Transverse colon (tissue), 4 donors: ENCODE results near the gene RITA1. TPM values are rescaled to one million over a fixed set of nuclear protein-coding genes. Genes with fewer than 3 reads are reported as not detected.

Source experiments
- DNase-seq: peaks from one replicate; pipeline ENCODE4 v3.0.0-alpha.2; 2019
- H3K27ac ChIP-seq, 4 donors: fragments of 200-600 bp; sonication (generic); 2 replicates each; pipeline ENCODE4 v1.5.1; 2016 to 2018; ENCODE audit warnings: inconsistent platforms in 4 of 4
- H3K27me3 ChIP-seq: fragments of 200-600 bp; sonication (generic); 2 replicates; pipeline ENCODE4 v1.5.1; 2017; ENCODE audit warnings: inconsistent platforms
- H3K36me3 ChIP-seq, 4 donors: fragments of 200-600 bp; sonication (generic); 2 replicates each; pipeline ENCODE4 v1.5.1; 2017 to 2019; ENCODE audit warnings: inconsistent platforms in 4 of 4
- H3K4me1 ChIP-seq, 4 donors: fragments of 200-600 bp; sonication (generic); 2 replicates each; pipeline ENCODE4 v1.5.1; 2017 to 2020; ENCODE audit warnings: inconsistent platforms in 4 of 4
- H3K4me3 ChIP-seq, 4 donors: fragments of 200-600 bp; sonication (generic); 1 replicate in 1 of 4; 2 replicates in 3 of 4; pipeline versions ENCODE4 v1.5.1 to v1.6.1; 2017 to 2019; ENCODE audit warnings: inconsistent platforms in 4 of 4
- H3K9me3 ChIP-seq, 2 donors: fragments of 200-600 bp; sonication (generic); 2 replicates each; pipeline ENCODE4 v1.5.1; 2017 to 2019; ENCODE audit warnings: inconsistent platforms in 2 of 2
- EP300 ChIP-seq: sonication (generic); formaldehyde crosslinking; IDR thresholded peaks from one replicate; pipeline ENCODE4 v1.6.1; 2017; ENCODE audit warnings: antibody characterized with exemption, low read depth
- POLR2A ChIP-seq: fragments of 450-650 bp; IDR thresholded peaks from one replicate; pipeline ENCODE4 v1.6.1; 2016; ENCODE audit warnings: antibody characterized with exemption, mild to moderate bottlenecking, moderate library complexity
- POLR2AphosphoS5 ChIP-seq, 3 donors: sonication (generic); formaldehyde crosslinking; IDR thresholded peaks; one replicate each; pipeline ENCODE4 v1.6.1; 2016; ENCODE audit warnings: antibody characterized with exemption in 3 of 3
- WGBS, 2 donors: methylation state at CpG; one replicate each; pipeline ENCODE4 v1.1.5; 2018; ENCODE audit warnings: low coverage in 1 of 2; 5-methylcytosine and 5-hydroxymethylcytosine counted together
- in situ Hi-C, 4 donors: fragments of 200-750 bp; cut with MboI; loops; one replicate each; pipeline versions ENCODE4 v1.15.0 to v1.15.1; 2017; ENCODE audit warnings: low sequenced_read_pairs in 3 of 4, low pct_ligation_motif_present in 1 of 4, low pct_unique_long_range_greater_than_20kb in 1 of 4
- intact Hi-C: fragments of 100-400 bp; cut with DNase I; formaldehyde crosslinking; loops from one replicate; pipeline ENCODE4 v1.15.1; 2023; ENCODE audit warnings: low total_unique reads
- total RNA-seq, 4 donors: library from RNA; depleted of rRNA; stranded (reverse); fragments of >200 nt; gene quantifications; one replicate each; pipeline ENCODE4 v1.1.0, GENCODE V29; 2016
- TF ChIP-seq, protein P1 (sequence below), 5 experiments: fragments of 200-600 bp in 3 of 5; fragments of 450-650 bp in 2 of 5; sonication (generic) in 3 of 5; IDR thresholded peaks; 1 replicate in 2 of 5; 2 replicates in 3 of 5; pipeline ENCODE4 v1.5.1; 2016 to 2017; ENCODE audit warnings: antibody characterized with exemption in 5 of 5, inconsistent platforms in 3 of 5, mild to moderate bottlenecking in 2 of 5, moderate library complexity in 1 of 5

RITA1 gene
- total RNA-seq, 4 donors from 2014 or later: 17.5 to 41.5 (median 23.8) TPM

DNA sequence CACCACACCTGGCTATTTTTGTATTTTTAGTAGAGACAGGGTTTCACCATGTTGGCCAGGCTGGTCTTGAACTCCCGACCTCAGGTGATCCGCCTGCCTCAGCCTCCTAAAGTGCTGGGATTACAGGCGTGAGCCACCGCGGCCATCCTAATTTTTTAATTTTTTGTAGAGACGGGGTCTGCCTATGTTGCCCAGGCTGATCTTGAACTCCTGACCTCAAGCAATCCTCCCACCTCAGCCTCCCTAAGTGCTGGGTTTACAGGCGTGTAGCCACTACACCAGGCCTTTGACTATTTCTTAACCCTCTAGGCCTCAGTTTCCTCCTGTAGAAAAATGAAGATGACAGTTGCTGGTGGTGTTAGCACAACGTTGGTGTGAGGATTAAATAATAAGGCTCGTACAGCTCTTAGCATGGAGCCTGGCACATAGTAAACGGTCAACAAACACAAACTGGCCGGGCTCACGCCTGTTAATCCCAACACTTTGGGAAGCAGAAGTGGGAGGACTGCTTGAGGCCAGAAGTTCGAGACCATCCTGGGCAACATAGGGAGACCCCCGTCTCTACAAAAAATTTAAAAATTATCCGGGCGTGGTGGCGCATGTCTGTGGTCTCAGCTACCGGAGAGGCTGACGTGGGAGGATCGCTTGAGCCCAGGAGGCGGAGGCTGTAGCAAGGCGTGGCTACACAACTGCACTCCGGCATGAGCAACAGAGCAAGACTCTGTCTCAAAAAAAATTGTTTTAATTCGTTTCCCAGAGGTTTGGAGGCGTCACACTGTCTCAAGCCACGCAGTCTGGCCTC, 1.2 kb upstream of the RITA1 start:
- H3K9me3 ChIP-seq: no peaks in the 10 kb centered on the region
- no peak for DNase-seq
- peaks cover 0 to 14% (median 7%) of the 10 kb centered on the region in 4 donors for H3K36me3 ChIP-seq
- in situ Hi-C loops (loop anchor here in 1 of 4 donors (25.0 kb wide), 1 partner anchor 153 kb away; the partner anchor contains the start of gene SLC8B1), intact Hi-C loops (no loop called here)
- peak overlapping the region; percentile 84 to 98 (median 92) for H3K4me3 ChIP-seq
- no peaks in the 10 kb centered on the region for H3K27me3 ChIP-seq
- WGBS, 2 donors: 27% methylated on average over 26 of the region's 26 CpGs; no CpG with 5 or more reads in 1 of the 2 donors
- TF ChIP-seq, protein P1, sequence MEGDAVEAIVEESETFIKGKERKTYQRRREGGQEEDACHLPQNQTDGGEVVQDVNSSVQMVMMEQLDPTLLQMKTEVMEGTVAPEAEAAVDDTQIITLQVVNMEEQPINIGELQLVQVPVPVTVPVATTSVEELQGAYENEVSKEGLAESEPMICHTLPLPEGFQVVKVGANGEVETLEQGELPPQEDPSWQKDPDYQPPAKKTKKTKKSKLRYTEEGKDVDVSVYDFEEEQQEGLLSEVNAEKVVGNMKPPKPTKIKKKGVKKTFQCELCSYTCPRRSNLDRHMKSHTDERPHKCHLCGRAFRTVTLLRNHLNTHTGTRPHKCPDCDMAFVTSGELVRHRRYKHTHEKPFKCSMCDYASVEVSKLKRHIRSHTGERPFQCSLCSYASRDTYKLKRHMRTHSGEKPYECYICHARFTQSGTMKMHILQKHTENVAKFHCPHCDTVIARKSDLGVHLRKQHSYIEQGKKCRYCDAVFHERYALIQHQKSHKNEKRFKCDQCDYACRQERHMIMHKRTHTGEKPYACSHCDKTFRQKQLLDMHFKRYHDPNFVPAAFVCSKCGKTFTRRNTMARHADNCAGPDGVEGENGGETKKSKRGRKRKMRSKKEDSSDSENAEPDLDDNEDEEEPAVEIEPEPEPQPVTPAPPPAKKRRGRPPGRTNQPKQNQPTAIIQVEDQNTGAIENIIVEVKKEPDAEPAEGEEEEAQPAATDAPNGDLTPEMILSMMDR (IDR thresholded peaks at IDR 0.05): no peak
- TF ChIP-seq POLR2A: no peak
- no peak for TF ChIP-seq POLR2AphosphoS5 (IDR thresholded peaks at IDR 0.05)
- no peak for TF ChIP-seq EP300
- H3K4me1 ChIP-seq: peaks cover 8 to 28% (median 26%) of the 10 kb centered on the region in 4 donors
- peak overlapping the region; percentile 94 to 100 (median 97) for H3K27ac ChIP-seq

DNA sequence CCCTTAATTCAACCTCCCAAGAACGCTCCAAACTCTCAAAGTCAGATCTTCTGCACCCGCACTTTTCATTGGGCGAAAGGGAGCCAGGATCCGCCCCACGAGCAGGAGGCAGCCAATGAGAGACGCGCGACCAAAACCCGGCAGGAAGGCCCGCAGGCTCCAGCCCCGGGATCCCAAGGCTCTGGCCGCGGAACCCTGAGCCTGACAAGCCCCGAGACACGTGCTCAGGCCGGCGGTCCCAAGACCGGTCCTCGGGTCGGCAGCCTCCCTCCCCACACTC, 681 bp upstream of the RITA1 start:
- in situ Hi-C loops (loop anchor here in 1 of 4 donors (25.0 kb wide), 1 partner anchor 152 kb away; the partner anchor contains the start of gene SLC8B1), intact Hi-C loops (no loop called here)
- Histone ChIP-seq H3K27me3 (no peaks in the 10 kb centered on the region), H3K4me1 (peaks cover 8 to 28% (median 26%) of the 10 kb centered on the region in 4 donors), H3K27ac (peak overlapping the region; percentile 94 to 100 (median 97)), H3K9me3 (no peaks in the 10 kb centered on the region), H3K36me3 (peaks cover 0 to 9% (median 4%) of the 10 kb centered on the region in 4 donors), H3K4me3 (peak overlapping the region; percentile 84 to 98 (median 92))
- DNase-seq: peak; percentile 91
- WGBS, 2 donors: 0% methylated on average over 20 of the region's 20 CpGs; no CpG with 5 or more reads in 1 of the 2 donors
- peak in 1 of 3 donors; percentile 56 for TF ChIP-seq POLR2AphosphoS5 (IDR thresholded peaks at IDR 0.05)
- TF ChIP-seq, protein P1 (IDR thresholded peaks at IDR 0.05): no peak

DNA sequence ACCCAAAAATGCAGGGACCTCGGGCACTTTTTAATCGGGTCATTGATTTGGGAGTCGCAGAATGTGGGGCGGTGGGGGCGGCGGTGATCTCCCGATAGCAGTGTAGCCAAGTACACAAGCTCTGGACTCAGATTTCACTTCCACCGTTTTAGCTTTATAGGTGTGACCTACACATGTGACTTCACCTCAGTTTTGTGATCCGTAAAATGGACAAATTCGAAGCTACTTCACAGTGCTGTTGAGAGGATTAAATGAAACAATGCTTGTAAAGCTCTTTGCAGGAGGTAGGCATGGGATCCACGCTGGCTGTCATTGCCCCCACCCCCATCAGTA, 478 bp downstream of the RITA1 start:
- peaks cover 8 to 28% (median 26%) of the 10 kb centered on the region in 4 donors for H3K4me1 ChIP-seq
- 6% methylated on average over 11 of the region's 11 CpGs; no CpG with 5 or more reads in 1 of the 2 donors for WGBS, 2 donors
- H3K27ac ChIP-seq: peak overlapping the region; percentile 94 to 100 (median 97)
- DNase-seq: no peak
- no peaks in the 10 kb centered on the region for H3K27me3 ChIP-seq
- no peak for TF ChIP-seq EP300
- TF ChIP-seq, protein P1 (IDR thresholded peaks at IDR 0.05): no peak
- no peak for TF ChIP-seq POLR2A
- no peak for TF ChIP-seq POLR2AphosphoS5 (IDR thresholded peaks at IDR 0.05)
- in situ Hi-C loops (loop anchor here in 1 of 4 donors (25.0 kb wide), 1 partner anchor 151 kb away; the partner anchor contains the start of gene SLC8B1), intact Hi-C loops (no loop called here)
- H3K4me3 ChIP-seq: peak overlapping the region; percentile 84 to 98 (median 92)
- no peaks in the 10 kb centered on the region for H3K36me3 ChIP-seq
- no peaks in the 10 kb centered on the region for H3K9me3 ChIP-seq

DNA sequence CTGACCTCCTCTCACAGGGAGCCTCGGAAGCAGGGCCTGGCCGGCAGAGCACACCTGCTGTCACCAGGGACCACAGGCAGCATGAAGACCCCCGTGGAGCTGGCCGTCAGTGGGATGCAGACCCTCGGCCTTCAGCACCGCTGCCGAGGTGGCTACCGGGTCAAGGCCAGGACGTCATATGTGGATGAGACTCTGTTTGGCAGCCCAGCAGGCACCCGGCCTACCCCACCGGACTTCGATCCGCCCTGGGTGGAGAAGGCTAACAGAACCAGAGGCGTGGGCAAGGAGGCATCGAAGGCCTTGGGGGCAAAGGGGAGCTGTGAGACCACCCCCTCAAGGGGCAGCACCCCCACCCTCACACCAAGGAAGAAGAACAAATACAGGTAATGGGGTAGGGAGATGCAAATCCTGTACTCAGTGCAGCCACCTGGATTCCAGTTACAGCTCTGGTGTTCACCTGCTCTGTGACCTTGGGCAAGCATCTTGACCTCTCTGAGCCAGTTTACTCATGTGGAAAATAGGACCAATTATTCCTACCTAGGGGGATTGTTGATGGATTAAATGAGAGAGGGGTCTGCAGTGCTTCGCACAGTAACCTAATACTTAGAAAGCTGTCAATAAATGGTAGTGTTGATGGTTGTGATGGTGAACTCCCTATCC, 1.3 kb downstream of the RITA1 start:
- intact Hi-C loops: no loop called here
- in situ Hi-C loops: loop anchor here in 1 of 4 donors (25.0 kb wide), 1 partner anchor 151 kb away; the partner anchor contains the start of gene SLC8B1
- Histone ChIP-seq H3K27ac (peak overlapping the region; percentile 1 to 100 (median 66)), H3K36me3 (peaks cover 0 to 8% (median 1%) of the 10 kb centered on the region in 4 donors), H3K4me1 (peaks cover 8 to 28% (median 26%) of the 10 kb centered on the region in 4 donors), H3K4me3 (peak overlapping the region in 1 of 4 donors; percentile 89), H3K27me3 (no peaks in the 10 kb centered on the region), H3K9me3 (no peaks in the 10 kb centered on the region)
- peak; percentile 32 for DNase-seq
- WGBS, 2 donors: 59 to 83% methylated on average over 1 to 16 of the region's 16 CpGs
- TF ChIP-seq, protein P1 (IDR thresholded peaks at IDR 0.05): no peak
- no peak for TF ChIP-seq POLR2AphosphoS5 (IDR thresholded peaks at IDR 0.05)
- no peak for TF ChIP-seq POLR2A
- TF ChIP-seq EP300: no peak
